ENCODE measurements around the gene TUBGCP3. TPM values are rescaled to one million over a fixed set of nuclear protein-coding genes. Genes with fewer than 3 reads are reported as not detected.

TUBGCP3 gene
- total RNA-seq, 1 donor from 2014 or later: 31.8 TPM

- no peaks in the 10 kb centered on the region for H3K9me3 Mint-ChIP-seq (ENCODE audit: low read depth)
- no peak for TF ChIP-seq CTCF (IDR thresholded peaks at IDR 0.05; ENCODE audit: unreplicated experiment)
- peaks cover 3% of the 10 kb centered on the region for H3K4me1 Mint-ChIP-seq (ENCODE audit: low read depth)
- no peak overlapping the region for H3K4me3 Mint-ChIP-seq (ENCODE audit: low read depth)
- no peaks in the 10 kb centered on the region for H3K36me3 Mint-ChIP-seq (ENCODE audit: insufficient read depth)
- peaks cover 48% of the 10 kb centered on the region for H3K27me3 Mint-ChIP-seq
- no peak for DNase-seq (ENCODE audit: low spot score, unreplicated experiment)
- no peak overlapping the region for H3K27ac Mint-ChIP-seq
These were observed 20.3 kb upstream of the TUBGCP3 start for GRCh38 chr13:112608212-112608611.

GRCh38 chr13:112606109-112607001 is 18.4 kb upstream of the TUBGCP3 start:
- Mint-ChIP-seq H3K27me3 (peaks cover 48% of the 10 kb centered on the region), H3K36me3 (ENCODE audit: insufficient read depth) (no peaks in the 10 kb centered on the region), H3K27ac (peak overlapping the region; percentile 75), H3K9me3 (ENCODE audit: low read depth) (no peaks in the 10 kb centered on the region), H3K4me3 (ENCODE audit: low read depth) (peak overlapping the region; percentile 72), H3K4me1 (ENCODE audit: low read depth) (peaks cover 6% of the 10 kb centered on the region)
- peak; percentile 92 for DNase-seq (ENCODE audit: low spot score, unreplicated experiment)
- peak; percentile 97 for TF ChIP-seq CTCF (IDR thresholded peaks at IDR 0.05; ENCODE audit: unreplicated experiment)

- peak overlapping the region; percentile 72 for H3K4me3 Mint-ChIP-seq (ENCODE audit: low read depth)
- no peaks in the 10 kb centered on the region for H3K9me3 Mint-ChIP-seq (ENCODE audit: low read depth)
- TF ChIP-seq CTCF (IDR thresholded peaks at IDR 0.05; ENCODE audit: unreplicated experiment): no peak
- no peaks in the 10 kb centered on the region for H3K36me3 Mint-ChIP-seq (ENCODE audit: insufficient read depth)
- DNase-seq (ENCODE audit: low spot score, unreplicated experiment): no peak
- peak overlapping the region; percentile 37 for H3K27ac Mint-ChIP-seq
- peaks cover 43% of the 10 kb centered on the region for H3K27me3 Mint-ChIP-seq
- peaks cover 6% of the 10 kb centered on the region for H3K4me1 Mint-ChIP-seq (ENCODE audit: low read depth)
These were observed 17.6 kb upstream of the TUBGCP3 start for GRCh38 chr13:112605531-112605990.

GRCh38 chr13:112603641-112604225 is 15.8 kb upstream of the TUBGCP3 start:
- no peaks in the 10 kb centered on the region for H3K9me3 Mint-ChIP-seq (ENCODE audit: low read depth)
- H3K36me3 Mint-ChIP-seq (ENCODE audit: insufficient read depth): no peaks in the 10 kb centered on the region
- no peak for DNase-seq (ENCODE audit: low spot score, unreplicated experiment)
- no peak for TF ChIP-seq CTCF (IDR thresholded peaks at IDR 0.05; ENCODE audit: unreplicated experiment)
- H3K27me3 Mint-ChIP-seq: peaks cover 37% of the 10 kb centered on the region
- peaks cover 6% of the 10 kb centered on the region for H3K4me1 Mint-ChIP-seq (ENCODE audit: low read depth)
- H3K27ac Mint-ChIP-seq: no peak overlapping the region
- H3K4me3 Mint-ChIP-seq (ENCODE audit: low read depth): no peak overlapping the region

GRCh38 chr13:112602189-112602588 is 14.2 kb upstream of the TUBGCP3 start:
- H3K27me3 Mint-ChIP-seq: peaks cover 30% of the 10 kb centered on the region
- TF ChIP-seq CTCF (IDR thresholded peaks at IDR 0.05; ENCODE audit: unreplicated experiment): no peak
- no peaks in the 10 kb centered on the region for H3K36me3 Mint-ChIP-seq (ENCODE audit: insufficient read depth)
- H3K4me3 Mint-ChIP-seq (ENCODE audit: low read depth): no peak overlapping the region
- no peak overlapping the region for H3K27ac Mint-ChIP-seq
- no peak for DNase-seq (ENCODE audit: low spot score, unreplicated experiment)
- peaks cover 6% of the 10 kb centered on the region for H3K4me1 Mint-ChIP-seq (ENCODE audit: low read depth)
- H3K9me3 Mint-ChIP-seq (ENCODE audit: low read depth): no peaks in the 10 kb centered on the region

All from progenitor cell of endocrine pancreas (in vitro differentiated cells).